PC-9 (cell line): ENCODE data around the gene RP2. TPM values are rescaled to one million over a fixed set of nuclear protein-coding genes. Genes with fewer than 3 reads are reported as not detected.

Experiments used
- BruUV-seq: library from RNA; stranded (reverse); fragments of 400-500 nt; replicated peaks from 2 replicates; lab custom pipeline; 2021; lab: Mats Ljungman, UMichigan
- CTCF ChIA-PET: fragments of 300-600 bp; sonication (Branson Sonifier 250); formaldehyde crosslinking; loops from one replicate; lab custom pipeline; 2022; ENCODE audit warnings: antibody characterized with exemption; lab: Charles Lee
- POLR2A ChIA-PET: fragments of 300-600 bp; sonication (Branson Sonifier 250); formaldehyde crosslinking; loops from one replicate; lab custom pipeline; 2022; ENCODE audit warnings: antibody characterized with exemption; ENCODE audit not compliant: unreplicated experiment; lab: Charles Lee
- DNase-seq, 2 experiments: peaks; one replicate each; pipeline versions ENCODE4 v3.0.0 to v3.0.0-alpha.2; 2015 to 2022; ENCODE audit warnings: mixed read lengths in 1 of 2
- H2AFZ ChIP-seq: fragments of 200-600 bp; sonication (generic); 2 replicates; pipeline ENCODE4 v1.8.1; 2017; ENCODE audit warnings: antibody characterized with exemption
- H3F3A ChIP-seq: fragments of 200-600 bp; sonication (generic); 2 replicates; pipeline ENCODE4 v1.8.1; 2017; ENCODE audit warnings: antibody characterized with exemption, mild to moderate bottlenecking, low read depth; ENCODE audit not compliant: insufficient read depth
- H3K27ac ChIP-seq: fragments of 200-600 bp; sonication (generic); 2 replicates; pipeline ENCODE4 v1.6.1; 2016; ENCODE audit warnings: mixed run types
- H3K27me3 ChIP-seq: fragments of 200-600 bp; sonication (generic); 2 replicates; pipeline ENCODE4 v1.6.1; 2016; ENCODE audit warnings: low read depth, mixed run types; ENCODE audit not compliant: insufficient read depth
- H3K36me3 ChIP-seq: fragments of 200-600 bp; sonication (generic); 2 replicates; pipeline ENCODE4 v1.6.1; 2016; ENCODE audit warnings: low read depth, mixed run types
- H3K4me1 ChIP-seq: fragments of 200-600 bp; sonication (generic); replicated peaks from 2 replicates; pipeline ENCODE4 v1.6.1; 2016; ENCODE audit warnings: mixed run types; ENCODE audit not compliant: insufficient read depth
- H3K4me2 ChIP-seq: fragments of 200-600 bp; sonication (generic); 2 replicates; pipeline ENCODE4 v1.6.1; 2017; ENCODE audit warnings: mixed run types
- H3K4me3 ChIP-seq: fragments of 200-600 bp; sonication (generic); 2 replicates; pipeline ENCODE4 v1.6.1; 2016; ENCODE audit warnings: mixed run types
- H3K79me2 ChIP-seq: fragments of 200-600 bp; sonication (generic); 2 replicates; pipeline ENCODE4 v1.6.1; 2017; ENCODE audit warnings: low read depth, mixed run types
- H3K9me2 ChIP-seq: fragments of 200-600 bp; sonication (generic); 2 replicates; pipeline ENCODE4 v1.8.1; 2017; ENCODE audit warnings: mild to moderate bottlenecking; ENCODE audit not compliant: insufficient read depth
- H3K9me3 ChIP-seq: fragments of 200-600 bp; sonication (generic); 2 replicates; pipeline ENCODE4 v1.8.1; 2016; ENCODE audit warnings: low read depth; ENCODE audit not compliant: insufficient read depth
- H4K20me1 ChIP-seq: fragments of 200-600 bp; sonication (generic); 2 replicates; pipeline ENCODE4 v1.8.1; 2017; ENCODE audit not compliant: insufficient read depth
- CTCF ChIP-seq: fragments of 200-600 bp; sonication (generic); conservative IDR thresholded peaks from 2 replicates; pipeline ENCODE4 v1.6.1; 2017; ENCODE audit warnings: mixed run types, antibody characterized with exemption, mild to moderate bottlenecking, moderate library complexity
- EZH2 ChIP-seq: fragments of 200-600 bp; sonication (generic); IDR thresholded peaks from 2 replicates; pipeline ENCODE4 v1.8.0; 2017; ENCODE audit warnings: antibody characterized with exemption, low read depth
- intact Hi-C: fragments of 100-400 bp; cut with micrococcal nuclease; formaldehyde crosslinking; loops from one replicate; pipeline ENCODE4 v1.10.0; 2022; ENCODE audit not compliant: unreplicated experiment
- total RNA-seq: library from RNA; stranded (reverse); gene quantifications from 2 replicates; pipeline ENCODE4 v1.2.3, GENCODE V29; 2021

The RP2 gene
- total RNA-seq, 1 experiment from 2014 or later = 11.2 TPM

- Histone ChIP-seq H2AFZ (no peak overlapping the region), H3K79me2 (no peaks in the 10 kb centered on the region), H3K4me2 (no peak overlapping the region), H3K36me3 (no peaks in the 10 kb centered on the region), H3F3A (no peaks in the 10 kb centered on the region), H3K4me1 (no peaks in the 10 kb centered on the region), H4K20me1 (no peaks in the 10 kb centered on the region), H3K4me3 (no peak overlapping the region), H3K27me3 (no peaks in the 10 kb centered on the region), H3K9me3 (no peaks in the 10 kb centered on the region), H3K9me2 (no peaks in the 10 kb centered on the region), H3K27ac (no peak overlapping the region)
- no peak for TF ChIP-seq EZH2
- no peak for TF ChIP-seq CTCF
- intact Hi-C loops = no loop called here
- no TSS peak for BruUV-seq
- ChIA-PET POLR2A (no interaction called here), CTCF (no interaction called here)
- no peak for DNase-seq
Measured at GRCh38 chrX:46873746-46874145, 36.9 kb downstream of the RP2 start.

- Histone ChIP-seq H2AFZ (no peak overlapping the region), H3K27ac (no peak overlapping the region), H3K9me3 (no peaks in the 10 kb centered on the region), H3K4me2 (no peak overlapping the region), H4K20me1 (no peaks in the 10 kb centered on the region), H3K79me2 (no peaks in the 10 kb centered on the region), H3K4me1 (no peaks in the 10 kb centered on the region), H3K9me2 (no peaks in the 10 kb centered on the region), H3K4me3 (no peak overlapping the region), H3K27me3 (no peaks in the 10 kb centered on the region), H3F3A (no peaks in the 10 kb centered on the region), H3K36me3 (no peaks in the 10 kb centered on the region)
- TF ChIP-seq CTCF (no peak), EZH2 (no peak)
- BruUV-seq = no TSS peak
- CTCF ChIA-PET = no interaction called here
- intact Hi-C loops = no loop called here
- no peak for DNase-seq
- POLR2A ChIA-PET = no interaction called here
Measured at GRCh38 chrX:46876901-46877300, 40.1 kb downstream of the RP2 start.

GRCh38 chrX:46882266-46882665, 45.4 kb downstream of the RP2 start:
- POLR2A ChIA-PET = no interaction called here
- CTCF ChIA-PET = interaction anchor here (0.6 kb wide), 1 partner anchor 178 kb away, joined by 5 read pairs; no protein-coding TSS in a partner anchor

More at GRCh38 chrX:46882266-46882665, 45.4 kb downstream of the RP2 start:
- Histone ChIP-seq H2AFZ (no peak overlapping the region), H3K9me3 (no peaks in the 10 kb centered on the region), H3K4me3 (no peak overlapping the region), H3K79me2 (no peaks in the 10 kb centered on the region), H3K9me2 (no peaks in the 10 kb centered on the region), H3F3A (no peaks in the 10 kb centered on the region), H3K4me2 (no peak overlapping the region), H3K27me3 (no peaks in the 10 kb centered on the region), H3K36me3 (no peaks in the 10 kb centered on the region), H3K27ac (no peak overlapping the region), H3K4me1 (no peaks in the 10 kb centered on the region), H4K20me1 (no peaks in the 10 kb centered on the region)
- intact Hi-C loops = no loop called here
- TF ChIP-seq EZH2 (no peak), CTCF (no peak)
- BruUV-seq = no TSS peak
- no peak for DNase-seq
